Mononuclear cell (primary cell): Measurements from ENCODE around the gene ZBTB18. TPM values are rescaled to one million over a fixed set of nuclear protein-coding genes. Genes with fewer than 3 reads are reported as not detected.
"Not testable (repeated sequence)": the region's sequence is repeated elsewhere in the genome, so short reads cannot be mapped to it uniquely, and the experiment has no call there.

Experiments
- H3K27me3 ChIP-seq: 2 replicates; pipeline ENCODE4 v1.6.0; 2011; ENCODE audit warnings: low read length, control low read depth; ENCODE audit not compliant: insufficient read depth
- H3K4me1 ChIP-seq: 2 replicates; pipeline ENCODE4 v1.5.1; 2011; ENCODE audit warnings: mild to moderate bottlenecking, low read length, control low read depth; ENCODE audit not compliant: insufficient read depth
- H3K4me3 ChIP-seq: 2 replicates; pipeline ENCODE4 v1.5.1; 2011; ENCODE audit warnings: mild to moderate bottlenecking, low read length, moderate library complexity
- H3K9me3 ChIP-seq: 2 replicates; pipeline ENCODE4 v1.5.1; 2011; ENCODE audit warnings: low read depth, mild to moderate bottlenecking, control low read depth, low read length
- total RNA-seq: library from RNA; depleted of rRNA; stranded (reverse); fragments of >200 nt; gene quantifications from one replicate; pipeline ENCODE4 v1.2.3, GENCODE V29; 2012

The ZBTB18 gene
- total RNA-seq: 57.5 TPM

DNA sequence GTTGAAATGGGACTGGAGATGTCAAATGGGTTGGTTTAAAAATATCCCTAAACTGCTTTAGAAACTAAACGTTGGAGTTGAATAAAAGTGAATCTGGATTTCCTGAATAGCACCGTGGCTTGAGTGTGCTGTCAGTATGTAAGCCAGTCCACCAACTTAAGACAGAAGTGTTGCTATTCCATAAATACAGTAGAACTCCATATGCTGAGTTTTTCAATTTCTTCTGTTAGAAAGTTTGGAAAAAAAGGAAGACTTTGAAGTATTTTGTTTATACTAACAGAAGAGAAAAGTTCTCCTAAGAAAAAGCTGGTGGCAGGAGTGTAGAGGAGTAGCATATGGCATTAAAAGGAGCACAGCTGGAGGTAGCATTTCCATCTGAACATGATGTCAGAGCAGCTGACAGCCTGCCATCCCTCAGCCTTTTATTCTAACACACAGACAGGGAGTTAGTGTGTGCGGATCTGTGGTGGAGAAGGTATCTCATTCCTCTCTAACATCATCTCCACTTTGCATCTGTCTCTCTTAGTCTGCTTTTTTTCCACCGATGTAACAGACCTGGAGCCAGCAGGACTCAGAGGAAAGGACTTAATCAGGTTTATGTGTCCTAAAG is at the start of gene ZBTB18:
ZBTB18 (plus strand) TSS at position 449 of the 610 bp plus-strand sequence; CDS start at position 598, 149 bp downstream.
- Histone ChIP-seq H3K4me3 (peak within 1 kb of the TSS; percentile 76), H3K4me1 (peaks cover 43% of the 10 kb centered on the region), H3K9me3 (no peaks in the 10 kb centered on the region), H3K27me3 (no peaks in the 10 kb centered on the region)

DNA sequence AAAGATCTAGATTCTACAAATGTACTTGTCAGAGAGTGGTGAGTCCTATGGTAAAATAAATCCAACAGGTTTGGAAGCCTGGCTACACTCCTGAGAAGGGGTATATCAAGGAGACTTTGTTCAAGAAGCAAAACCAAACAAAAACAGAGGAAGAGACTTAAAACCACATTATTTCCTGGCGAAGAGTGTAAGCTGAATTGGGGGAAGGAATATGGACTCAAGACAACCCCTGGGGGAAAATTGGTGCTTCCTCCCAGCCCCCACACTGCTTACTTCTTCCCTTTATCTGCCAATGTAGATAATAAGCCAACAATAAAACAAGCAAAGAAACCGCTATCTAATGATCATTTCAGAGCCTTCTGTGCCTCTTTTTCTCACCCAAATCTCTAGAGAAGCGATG is 48.4 kb upstream of the ZBTB18 start:
- Histone ChIP-seq H3K9me3 (no peaks in the 10 kb centered on the region), H3K27me3 (no peaks in the 10 kb centered on the region), H3K4me1 (peaks cover 13% of the 10 kb centered on the region), H3K4me3 (no peak overlapping the region)

DNA sequence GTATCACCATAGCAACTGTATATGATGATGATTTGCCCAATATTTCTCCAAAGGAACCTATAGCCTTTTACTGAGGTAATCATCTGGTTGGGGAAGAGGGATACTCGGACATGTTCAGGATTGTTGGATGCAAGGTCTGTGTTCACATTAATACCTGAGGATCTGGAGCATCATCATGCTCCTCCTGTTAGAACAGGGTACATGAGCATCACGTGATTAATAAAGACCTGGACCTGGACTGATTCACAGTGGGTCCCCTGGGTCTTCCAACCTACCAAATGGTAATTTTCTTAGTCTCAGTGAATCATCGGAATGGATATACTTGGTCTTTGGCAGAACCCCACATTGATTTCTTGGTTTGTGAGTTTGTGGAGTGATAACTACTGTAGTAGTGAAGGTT is 45.6 kb upstream of the ZBTB18 start:
- Histone ChIP-seq H3K4me1 (peaks cover 16% of the 10 kb centered on the region), H3K4me3 (no peak overlapping the region), H3K27me3 (no peaks in the 10 kb centered on the region)

DNA sequence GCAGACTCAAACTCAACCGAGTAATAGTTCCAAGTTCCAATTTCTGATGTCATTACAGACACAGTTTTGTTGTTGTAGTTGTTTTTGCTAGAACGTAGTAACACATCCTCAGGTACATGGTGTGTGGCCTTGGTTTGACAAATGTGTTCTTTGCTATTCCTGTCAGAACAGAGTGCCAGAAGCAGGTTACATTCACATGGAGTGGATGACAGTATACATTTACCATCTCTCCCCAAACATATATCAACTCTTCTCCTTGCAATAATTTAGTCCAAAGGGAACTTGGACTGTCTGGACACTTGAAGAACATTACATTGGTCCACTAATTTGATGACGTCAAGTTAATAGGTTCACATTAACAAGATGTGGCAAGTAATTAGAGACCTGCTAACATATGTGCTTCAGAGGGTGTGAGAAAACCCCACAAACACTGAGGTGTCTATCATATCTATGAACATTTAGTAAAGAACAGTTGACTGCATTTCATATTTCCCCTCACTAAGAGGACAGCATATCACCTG is 44.6 kb upstream of the ZBTB18 start:
- H3K9me3 ChIP-seq: no peaks in the 10 kb centered on the region
- H3K27me3 ChIP-seq: no peaks in the 10 kb centered on the region
- peaks cover 18% of the 10 kb centered on the region for H3K4me1 ChIP-seq
- H3K4me3 ChIP-seq: no peak overlapping the region

More for the DNA sequence above, 45.6 kb upstream of the ZBTB18 start:
- no peaks in the 10 kb centered on the region for H3K9me3 ChIP-seq

DNA sequence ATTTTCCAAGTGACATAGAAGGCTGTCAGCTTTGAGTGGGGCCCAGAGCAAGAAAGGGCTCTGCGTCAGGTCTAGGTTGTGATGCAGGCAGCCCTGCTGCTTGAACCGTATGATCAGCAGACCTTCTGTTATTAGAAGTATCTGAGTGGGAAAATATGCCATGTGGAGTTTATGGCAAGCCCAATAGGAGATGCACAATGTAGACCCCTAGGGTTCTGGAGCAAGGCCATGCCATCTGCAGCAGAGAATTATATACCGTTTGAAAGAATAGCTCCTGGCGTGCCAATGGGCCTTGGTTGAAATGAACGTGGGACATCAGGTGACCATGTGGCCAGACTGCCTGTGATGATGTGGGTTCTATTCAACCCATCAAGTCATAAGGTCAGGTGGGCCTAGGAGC is 44.1 kb upstream of the ZBTB18 start:
- H3K27me3 ChIP-seq: no peaks in the 10 kb centered on the region
- peaks cover 15% of the 10 kb centered on the region for H3K4me1 ChIP-seq
- H3K4me3 ChIP-seq: no peak overlapping the region
- no peaks in the 10 kb centered on the region for H3K9me3 ChIP-seq

DNA sequence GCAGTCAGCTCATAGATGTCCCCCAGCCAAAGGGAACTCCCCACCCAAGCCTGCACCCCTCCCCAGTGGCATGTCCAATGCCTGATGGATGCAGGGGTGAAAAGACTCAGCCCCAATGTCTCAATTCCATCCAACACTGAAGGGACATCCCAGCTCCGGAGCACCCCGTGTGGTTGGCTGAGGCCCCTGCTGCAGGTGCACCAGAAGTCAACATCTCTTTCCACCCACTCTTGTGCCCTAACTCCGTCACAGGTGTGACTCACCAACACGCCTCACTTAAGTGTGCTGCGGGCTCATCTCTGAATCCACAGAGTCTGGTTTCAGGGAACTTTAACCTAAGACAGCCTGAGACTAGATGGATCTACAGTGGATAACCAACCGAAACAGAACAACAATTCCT is 40.9 kb upstream of the ZBTB18 start:
- no peaks in the 10 kb centered on the region for H3K9me3 ChIP-seq
- H3K4me3 ChIP-seq: no peak overlapping the region
- H3K27me3 ChIP-seq: no peaks in the 10 kb centered on the region
- peaks cover 5% of the 10 kb centered on the region for H3K4me1 ChIP-seq

DNA sequence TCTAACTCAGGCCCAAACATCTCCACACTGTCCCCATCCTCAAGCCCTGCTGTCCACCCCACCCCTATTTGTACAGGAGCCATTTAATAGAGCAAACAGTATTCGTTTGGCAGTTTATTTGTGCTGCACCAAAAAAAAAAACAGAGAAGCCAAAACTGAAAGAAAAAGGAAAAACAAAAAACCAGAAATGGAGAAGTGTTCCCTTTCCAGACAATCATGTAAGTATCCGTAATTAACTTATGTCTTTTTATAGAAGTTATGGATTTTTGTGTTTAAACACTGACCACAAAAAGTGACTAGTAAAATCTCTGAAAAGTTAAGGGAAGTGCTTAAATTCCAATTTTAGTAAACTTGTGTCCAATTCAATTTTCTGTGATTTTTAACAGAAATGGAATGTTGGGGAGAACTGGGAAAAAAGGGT is 40.4 kb upstream of the ZBTB18 start:
- Histone ChIP-seq H3K4me1 (peaks cover 5% of the 10 kb centered on the region), H3K4me3 (no peak overlapping the region), H3K27me3 (no peaks in the 10 kb centered on the region), H3K9me3 (no peaks in the 10 kb centered on the region)

DNA sequence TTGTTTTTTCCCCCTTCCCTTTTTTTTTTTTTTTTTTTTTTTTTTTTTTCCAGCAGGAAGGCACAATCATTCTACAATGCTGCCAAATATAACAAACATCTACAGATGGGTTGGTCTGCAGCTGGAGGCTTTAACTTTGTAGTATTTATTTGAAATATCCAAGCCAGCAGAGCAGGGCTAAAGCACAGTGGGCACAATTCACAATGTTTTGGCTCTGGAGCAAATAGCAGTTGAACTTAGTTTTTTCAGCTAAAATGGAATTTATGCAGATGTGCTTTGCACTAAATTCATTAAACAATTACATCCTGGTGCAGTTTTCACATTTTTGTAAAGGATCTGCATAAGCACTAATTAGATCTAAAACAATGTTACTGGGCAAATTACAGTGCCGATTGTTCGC is 39.8 kb upstream of the ZBTB18 start:
- peaks cover 5% of the 10 kb centered on the region for H3K4me1 ChIP-seq
- no peaks in the 10 kb centered on the region for H3K9me3 ChIP-seq
- no peak overlapping the region for H3K4me3 ChIP-seq
- H3K27me3 ChIP-seq: no peaks in the 10 kb centered on the region

DNA sequence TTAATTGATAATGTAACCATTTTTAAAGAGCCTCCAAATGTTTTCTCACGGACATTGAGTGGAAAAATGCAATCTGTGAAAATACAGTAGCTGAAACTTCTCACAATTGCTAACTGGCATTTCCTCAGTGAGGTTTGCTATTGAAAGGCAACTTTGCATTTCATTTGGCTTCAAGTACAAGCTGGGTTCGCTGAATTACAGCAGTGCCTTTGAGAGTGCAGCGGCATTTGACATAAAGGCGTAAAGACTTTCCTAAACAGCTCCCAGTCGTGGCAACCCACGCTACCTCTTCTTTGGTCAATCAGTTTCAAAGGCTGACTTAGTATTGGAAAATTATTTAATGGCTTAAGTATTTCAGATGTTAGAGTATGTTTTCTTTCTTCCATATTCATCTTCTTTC is 39.3 kb upstream of the ZBTB18 start:
- no peak overlapping the region for H3K4me3 ChIP-seq
- no peaks in the 10 kb centered on the region for H3K27me3 ChIP-seq
- no peaks in the 10 kb centered on the region for H3K9me3 ChIP-seq
- peaks cover 5% of the 10 kb centered on the region for H3K4me1 ChIP-seq

DNA sequence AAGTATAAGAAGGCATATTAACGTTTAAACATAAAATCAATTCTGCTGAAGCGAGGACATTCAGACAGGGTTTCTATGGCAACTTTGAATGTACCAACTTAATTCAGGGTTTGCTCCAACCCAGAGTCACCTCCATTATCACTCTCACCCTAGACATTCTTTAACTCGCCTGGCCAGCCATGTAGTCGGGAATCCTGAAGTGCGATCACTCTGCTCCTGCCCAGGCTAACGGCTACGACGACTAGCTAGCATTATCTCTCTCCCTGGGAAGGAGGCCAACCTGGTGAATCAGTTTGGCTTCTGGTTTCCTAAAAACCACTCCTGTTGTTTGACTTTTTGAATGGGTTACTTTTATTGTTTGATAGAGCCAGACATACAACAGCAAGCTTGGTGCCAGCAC is 38.9 kb upstream of the ZBTB18 start:
- Histone ChIP-seq H3K4me3 (no peak overlapping the region), H3K9me3 (no peaks in the 10 kb centered on the region), H3K27me3 (no peaks in the 10 kb centered on the region), H3K4me1 (peaks cover 5% of the 10 kb centered on the region)

DNA sequence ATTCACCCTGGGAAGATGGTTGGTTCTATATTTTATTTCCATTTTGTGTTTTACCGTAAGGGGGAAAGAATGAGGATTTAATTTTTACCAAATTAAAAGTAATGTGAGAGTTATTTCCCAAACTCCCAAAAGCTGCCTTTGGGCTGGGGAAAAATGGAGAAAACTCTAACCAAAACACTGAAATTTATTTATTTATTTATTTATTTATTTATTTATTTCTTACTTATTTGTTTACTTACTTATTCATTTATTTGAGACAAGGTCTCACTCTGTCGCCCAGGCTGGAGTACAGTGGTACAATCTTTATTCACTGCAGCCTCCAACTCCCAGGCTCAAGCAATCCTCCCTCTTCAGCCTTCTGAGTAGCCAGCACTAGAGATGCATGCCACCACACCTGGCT is 38.0 kb upstream of the ZBTB18 start:
- Histone ChIP-seq H3K9me3 (no peaks in the 10 kb centered on the region), H3K27me3 (no peaks in the 10 kb centered on the region), H3K4me1 (peaks cover 5% of the 10 kb centered on the region), H3K4me3 (no peak overlapping the region)

DNA sequence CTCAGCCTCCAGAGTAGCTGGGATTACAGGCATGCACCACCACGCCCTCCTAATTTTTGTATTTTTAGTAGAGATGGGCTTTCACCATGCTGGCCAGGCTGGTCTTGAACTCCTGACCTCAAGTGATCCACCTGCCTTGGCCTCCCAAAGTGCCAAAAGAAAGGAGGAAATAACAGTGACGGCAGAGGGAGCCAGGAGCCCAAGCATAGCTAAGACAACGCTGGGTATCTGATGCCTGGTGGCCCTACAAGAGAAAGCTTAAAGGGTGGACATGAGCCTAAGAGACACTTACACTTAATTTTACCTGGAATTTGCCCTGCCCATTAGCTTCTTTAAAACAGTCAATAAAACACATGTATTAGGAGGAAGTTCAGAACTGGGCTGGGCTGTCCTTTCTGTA is 36.2 kb upstream of the ZBTB18 start:
- H3K27me3 ChIP-seq, H3K9me3 ChIP-seq, H3K4me3 ChIP-seq, H3K4me1 ChIP-seq: not testable (repeated sequence)

DNA sequence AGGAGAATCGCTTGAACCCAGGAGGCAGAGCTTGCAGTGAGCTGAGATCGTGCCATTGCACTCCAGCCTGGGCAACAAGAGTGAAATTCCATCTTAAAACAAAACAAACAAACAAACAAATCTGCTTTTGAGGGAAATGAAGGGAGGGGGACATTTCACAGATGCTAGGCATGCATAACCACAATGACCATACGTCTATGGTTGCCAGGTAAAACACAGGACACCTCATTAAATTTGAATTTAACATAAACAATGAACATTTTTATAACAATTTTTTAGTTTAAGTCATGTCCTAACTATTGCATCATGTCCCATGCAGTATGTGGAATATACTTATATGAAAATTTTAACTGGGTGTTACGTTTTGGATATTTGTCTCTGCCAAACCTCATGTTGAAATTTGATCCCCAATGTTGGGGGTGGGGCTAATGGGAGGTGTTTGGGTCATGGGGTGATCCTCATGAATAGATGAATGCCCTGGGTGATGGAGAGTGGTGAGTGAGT is 31.0 kb upstream of the ZBTB18 start:
- H3K4me1 ChIP-seq: no peaks in the 10 kb centered on the region
- no peak overlapping the region for H3K4me3 ChIP-seq
- H3K9me3 ChIP-seq: no peaks in the 10 kb centered on the region
- no peaks in the 10 kb centered on the region for H3K27me3 ChIP-seq

DNA sequence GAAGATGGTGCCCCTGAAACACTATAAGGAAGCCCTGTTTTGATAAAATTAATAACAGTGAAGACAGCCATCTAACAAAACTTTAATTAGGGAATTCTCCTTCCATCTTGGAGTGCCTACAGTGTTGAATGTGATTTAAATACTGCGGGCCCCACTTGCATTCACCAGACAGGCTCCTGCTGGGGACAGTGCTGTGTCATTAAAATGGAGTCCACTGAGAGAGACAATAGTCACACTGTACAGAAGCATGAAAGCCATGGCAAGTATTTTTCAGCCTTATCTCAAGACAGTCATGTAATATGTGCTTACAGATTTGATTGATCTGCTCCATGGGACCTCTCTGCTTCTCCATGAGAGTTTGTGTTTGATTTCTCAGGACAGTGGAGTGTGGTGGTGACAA is 29.7 kb upstream of the ZBTB18 start:
- Histone ChIP-seq H3K27me3 (no peaks in the 10 kb centered on the region), H3K9me3 (no peaks in the 10 kb centered on the region), H3K4me1 (no peaks in the 10 kb centered on the region), H3K4me3 (no peak overlapping the region)

DNA sequence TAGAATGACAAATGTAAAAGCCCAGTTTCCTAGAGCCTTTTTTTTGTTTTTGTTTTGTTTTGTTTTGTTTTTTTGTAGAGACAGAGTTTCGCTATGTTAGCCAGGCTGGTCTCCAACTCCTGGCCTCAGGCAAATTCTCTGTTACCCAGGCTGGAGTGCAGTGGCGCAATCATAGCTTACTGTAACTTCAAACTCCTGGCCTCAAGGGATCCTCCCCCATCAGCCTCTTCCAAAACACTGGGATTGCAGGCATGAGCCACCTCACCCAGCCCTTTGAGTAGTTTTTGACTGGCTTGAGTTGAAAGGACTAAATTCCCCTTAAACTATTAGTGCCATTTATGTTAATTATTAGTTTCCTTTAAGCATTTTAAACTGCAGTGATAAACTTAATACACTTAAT is 28.8 kb upstream of the ZBTB18 start:
- Histone ChIP-seq H3K9me3 (no peaks in the 10 kb centered on the region), H3K4me1 (no peaks in the 10 kb centered on the region), H3K4me3 (no peak overlapping the region), H3K27me3 (no peaks in the 10 kb centered on the region)

DNA sequence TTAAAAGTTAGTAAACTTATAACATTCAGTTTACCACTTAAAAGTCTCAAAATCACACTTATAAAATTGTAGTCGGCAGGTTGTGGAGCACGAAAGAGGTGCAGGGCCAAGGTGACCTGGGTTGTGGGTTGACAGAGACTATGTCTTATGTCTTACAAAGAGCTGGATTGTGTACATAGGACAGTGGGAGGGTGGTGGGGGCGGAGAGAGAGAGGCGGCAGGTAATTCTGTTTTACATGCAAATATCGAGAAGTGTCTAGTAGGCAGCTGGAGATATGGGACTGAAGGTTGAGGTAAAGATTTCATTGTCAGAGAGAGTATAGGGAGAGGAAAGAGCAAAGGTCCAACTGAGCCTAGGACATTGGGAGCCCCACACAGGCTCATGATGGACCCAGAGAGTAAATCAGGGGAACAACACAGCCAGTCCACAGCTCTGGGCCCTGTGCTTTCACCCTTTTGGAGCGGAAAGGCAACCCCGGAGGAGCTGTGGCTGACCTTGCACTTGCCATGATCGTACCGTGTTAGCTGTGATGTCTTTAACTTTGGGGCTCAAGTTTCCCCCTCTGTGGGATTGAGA is 28.1 kb upstream of the ZBTB18 start:
- H3K9me3 ChIP-seq: no peaks in the 10 kb centered on the region
- H3K27me3 ChIP-seq: no peaks in the 10 kb centered on the region
- H3K4me3 ChIP-seq: no peak overlapping the region
- no peaks in the 10 kb centered on the region for H3K4me1 ChIP-seq
